KMS-11 (cell line): ENCODE data around the gene MELK.

Source experiments
- H2AFZ ChIP-seq: fragments of 200-600 bp; sonication (generic); 2 replicates; pipeline ENCODE4 v1.6.1; 2016; ENCODE audit warnings: antibody characterized with exemption, mixed run types, low read depth
- H3K27ac ChIP-seq: fragments of 200-600 bp; sonication (generic); 2 replicates; pipeline ENCODE4 v1.6.1; 2016; ENCODE audit warnings: mild to moderate bottlenecking, mixed run types
- H3K27me3 ChIP-seq: fragments of 200-600 bp; sonication (generic); 2 replicates; pipeline ENCODE4 v1.6.1; 2017; ENCODE audit warnings: mild to moderate bottlenecking, low read depth, mixed run types, moderate library complexity; ENCODE audit not compliant: insufficient read depth
- H3K36me3 ChIP-seq: fragments of 200-600 bp; sonication (generic); 2 replicates; pipeline ENCODE4 v1.6.1; 2017; ENCODE audit warnings: mild to moderate bottlenecking, mixed run types; ENCODE audit not compliant: insufficient read depth
- H3K4me1 ChIP-seq: fragments of 200-600 bp; sonication (generic); 2 replicates; pipeline ENCODE4 v1.6.1; 2016; ENCODE audit warnings: mild to moderate bottlenecking, low read depth, mixed run types; ENCODE audit not compliant: poor library complexity, severe bottlenecking
- H3K4me2 ChIP-seq: fragments of 200-600 bp; sonication (generic); 2 replicates; pipeline ENCODE4 v1.7.0; 2016; ENCODE audit warnings: mild to moderate bottlenecking, mixed run types
- H3K4me3 ChIP-seq: fragments of 200-600 bp; sonication (generic); IDR thresholded peaks from 2 replicates; pipeline ENCODE4 v1.6.1; 2017; ENCODE audit warnings: low read depth, low read length, mixed read lengths; ENCODE audit not compliant: insufficient read depth
- H3K79me2 ChIP-seq: fragments of 200-600 bp; sonication (generic); 2 replicates; pipeline ENCODE4 v1.6.1; 2016; ENCODE audit warnings: low read depth, mixed run types; ENCODE audit not compliant: insufficient read depth
- H3K9ac ChIP-seq: fragments of 200-600 bp; sonication (generic); 2 replicates; pipeline ENCODE4 v1.6.1; 2016; ENCODE audit warnings: mild to moderate bottlenecking, mixed run types
- H4K20me1 ChIP-seq: fragments of 200-600 bp; sonication (generic); 2 replicates; pipeline ENCODE4 v1.6.1; 2016; ENCODE audit warnings: mild to moderate bottlenecking, mixed run types; ENCODE audit not compliant: insufficient read depth
- TF ChIP-seq, protein P1 (sequence below): fragments of 200-600 bp; sonication (generic); conservative IDR thresholded peaks from 2 replicates; pipeline ENCODE4 v1.6.1; 2017; ENCODE audit warnings: low read depth, mild to moderate bottlenecking, antibody characterized with exemption, low read length, moderate library complexity, mixed read lengths

MELK gene

DNA sequence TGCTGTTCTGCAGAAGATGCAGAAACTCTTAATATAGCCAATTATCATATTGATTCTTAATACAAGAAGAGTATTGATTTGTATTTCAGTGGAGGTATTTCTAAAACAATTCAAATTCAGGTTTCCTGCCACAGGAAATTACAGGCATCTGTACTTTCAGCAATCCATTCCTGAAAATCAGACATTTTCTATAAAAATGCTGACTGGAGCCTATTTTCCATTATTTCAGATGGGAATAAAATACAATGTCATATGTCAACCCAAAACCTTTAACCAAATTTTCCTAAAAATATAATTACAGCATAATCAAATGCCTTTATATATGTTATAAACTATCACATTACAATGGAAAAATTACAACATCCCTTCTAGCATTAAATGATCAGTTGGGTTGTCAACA, 131.5 kb downstream of the MELK start:
- H3K79me2 ChIP-seq = no peaks in the 10 kb centered on the region
- no peak overlapping the region for H3K4me2 ChIP-seq
- no peak overlapping the region for H3K27ac ChIP-seq
- no peaks in the 10 kb centered on the region for H3K4me1 ChIP-seq
- H3K36me3 ChIP-seq = no peaks in the 10 kb centered on the region
- H3K27me3 ChIP-seq = no peaks in the 10 kb centered on the region
- H3K4me3 ChIP-seq = no peak overlapping the region
- H3K9ac ChIP-seq = no peak overlapping the region
- no peak overlapping the region for H2AFZ ChIP-seq
- H4K20me1 ChIP-seq = no peaks in the 10 kb centered on the region
- TF ChIP-seq, protein P1, sequence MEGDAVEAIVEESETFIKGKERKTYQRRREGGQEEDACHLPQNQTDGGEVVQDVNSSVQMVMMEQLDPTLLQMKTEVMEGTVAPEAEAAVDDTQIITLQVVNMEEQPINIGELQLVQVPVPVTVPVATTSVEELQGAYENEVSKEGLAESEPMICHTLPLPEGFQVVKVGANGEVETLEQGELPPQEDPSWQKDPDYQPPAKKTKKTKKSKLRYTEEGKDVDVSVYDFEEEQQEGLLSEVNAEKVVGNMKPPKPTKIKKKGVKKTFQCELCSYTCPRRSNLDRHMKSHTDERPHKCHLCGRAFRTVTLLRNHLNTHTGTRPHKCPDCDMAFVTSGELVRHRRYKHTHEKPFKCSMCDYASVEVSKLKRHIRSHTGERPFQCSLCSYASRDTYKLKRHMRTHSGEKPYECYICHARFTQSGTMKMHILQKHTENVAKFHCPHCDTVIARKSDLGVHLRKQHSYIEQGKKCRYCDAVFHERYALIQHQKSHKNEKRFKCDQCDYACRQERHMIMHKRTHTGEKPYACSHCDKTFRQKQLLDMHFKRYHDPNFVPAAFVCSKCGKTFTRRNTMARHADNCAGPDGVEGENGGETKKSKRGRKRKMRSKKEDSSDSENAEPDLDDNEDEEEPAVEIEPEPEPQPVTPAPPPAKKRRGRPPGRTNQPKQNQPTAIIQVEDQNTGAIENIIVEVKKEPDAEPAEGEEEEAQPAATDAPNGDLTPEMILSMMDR = no peak

DNA sequence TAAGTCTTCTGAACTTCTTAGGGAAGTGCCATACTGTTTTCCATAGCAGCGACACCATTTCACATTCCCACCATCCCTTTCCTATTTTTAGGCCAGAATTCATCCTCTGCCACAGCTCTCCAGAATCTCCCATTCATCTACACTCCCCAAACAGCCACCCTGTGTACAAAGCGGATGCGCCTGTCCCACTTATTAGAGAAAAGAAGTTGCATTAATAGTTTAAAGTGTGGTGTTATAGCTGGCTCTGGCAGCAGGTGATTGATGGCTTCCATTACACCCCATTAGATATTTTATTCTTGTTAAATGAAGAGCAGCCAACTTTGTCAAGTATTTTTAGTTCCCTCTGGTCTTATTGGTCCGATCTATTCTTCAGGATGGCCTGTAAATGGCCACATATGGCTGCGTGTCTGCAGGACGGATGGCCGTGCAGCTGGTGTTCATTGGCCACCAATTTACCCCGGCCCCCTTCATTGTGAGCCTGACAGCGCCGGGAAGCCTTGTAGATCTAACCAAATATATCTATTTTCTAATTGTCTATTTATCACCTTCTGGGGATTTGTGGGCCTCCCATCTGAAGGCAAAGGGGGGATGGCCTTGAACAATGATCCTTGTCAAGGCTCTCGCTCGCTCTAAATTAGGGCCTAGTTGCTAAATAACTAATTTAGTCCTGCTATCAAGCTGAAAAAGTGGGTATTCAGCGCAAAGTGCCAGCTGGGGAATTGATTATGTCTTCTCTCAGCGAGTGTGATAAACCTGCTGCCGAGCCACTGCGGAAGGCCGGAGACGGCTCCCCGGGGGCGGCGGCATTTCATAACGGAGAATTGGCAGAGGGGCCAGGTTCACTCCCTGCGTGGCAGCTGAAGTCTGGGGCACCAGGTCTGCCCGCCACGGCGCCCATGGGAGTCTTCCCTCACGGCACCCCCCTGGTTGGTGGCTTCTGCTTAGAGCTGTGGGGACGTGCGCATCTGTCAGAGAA, 141.1 kb downstream of the MELK start:
- Histone ChIP-seq H3K27me3 (no peaks in the 10 kb centered on the region), H3K9ac (no peak overlapping the region), H3K4me2 (no peak overlapping the region), H2AFZ (no peak overlapping the region), H3K79me2 (no peaks in the 10 kb centered on the region), H4K20me1 (no peaks in the 10 kb centered on the region), H3K4me1 (no peaks in the 10 kb centered on the region), H3K36me3 (no peaks in the 10 kb centered on the region), H3K27ac (no peak overlapping the region), H3K4me3 (no peak overlapping the region)
- TF ChIP-seq, protein P1 = no peak

DNA sequence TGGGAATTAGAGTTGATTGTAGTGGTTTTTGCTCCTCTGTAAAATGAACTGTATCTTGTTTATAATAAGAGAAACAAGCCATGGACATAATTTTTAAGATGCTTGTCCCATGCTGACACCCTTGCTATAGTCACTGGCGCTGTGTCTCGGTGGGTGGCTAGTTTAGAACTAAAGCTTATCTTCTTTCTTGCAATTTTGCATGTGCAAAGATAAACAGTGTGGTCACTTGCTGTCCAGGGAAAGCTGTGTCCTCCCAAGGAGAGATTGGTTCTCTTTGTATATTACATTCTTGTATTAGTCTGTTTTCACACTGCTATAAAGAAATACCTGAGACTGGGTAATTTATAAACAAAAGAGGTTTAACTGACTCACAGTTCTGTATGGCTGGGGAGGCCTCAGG, 143.8 kb downstream of the MELK start:
- Histone ChIP-seq H4K20me1 (no peaks in the 10 kb centered on the region), H3K79me2 (no peaks in the 10 kb centered on the region), H3K4me3 (no peak overlapping the region), H2AFZ (no peak overlapping the region), H3K9ac (no peak overlapping the region), H3K4me2 (no peak overlapping the region), H3K4me1 (no peaks in the 10 kb centered on the region), H3K27me3 (no peaks in the 10 kb centered on the region), H3K27ac (no peak overlapping the region), H3K36me3 (no peaks in the 10 kb centered on the region)
- TF ChIP-seq, protein P1 = no peak

DNA sequence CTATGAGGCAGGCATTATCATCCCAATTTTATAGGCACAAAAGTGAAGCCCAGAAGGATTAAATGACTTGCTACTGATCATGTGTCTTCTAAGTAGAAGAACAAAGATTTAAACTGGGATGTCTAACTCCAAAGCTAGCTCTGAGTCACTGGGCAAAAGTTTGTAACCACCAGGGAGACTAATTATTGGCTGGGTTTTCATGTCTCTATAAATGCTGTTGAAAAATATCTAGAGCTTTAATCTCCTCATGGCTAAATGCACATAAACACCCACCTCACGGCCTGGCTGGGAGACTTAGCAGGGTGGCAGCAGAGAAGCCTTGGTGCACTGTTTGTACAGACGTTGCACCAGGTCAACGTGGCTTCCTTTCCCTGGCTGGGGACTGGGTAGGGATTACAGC, 144.6 kb downstream of the MELK start:
- TF ChIP-seq, protein P1 = no peak

More for the DNA sequence above, 144.6 kb downstream of the MELK start:
- Histone ChIP-seq H3K79me2 (no peaks in the 10 kb centered on the region), H3K4me3 (no peak overlapping the region), H3K4me2 (no peak overlapping the region), H4K20me1 (no peaks in the 10 kb centered on the region), H3K36me3 (no peaks in the 10 kb centered on the region), H3K4me1 (no peaks in the 10 kb centered on the region), H3K9ac (no peak overlapping the region), H3K27me3 (no peaks in the 10 kb centered on the region), H3K27ac (no peak overlapping the region), H2AFZ (no peak overlapping the region)
